HepG2 (cell line): Measurements from ENCODE around the gene GRM1. TPM values are rescaled to one million over a fixed set of nuclear protein-coding genes. Genes with fewer than 3 reads are reported as not detected.

Source experiments
- AHR ChIP-seq: IDR thresholded peaks from 2 replicates; pipeline ENCODE4 v1.6.1; 2018; ENCODE audit warnings: missing genetic modification reagents, missing compliant biosample characterization
- EED ChIP-seq: sonication (generic); formaldehyde crosslinking; IDR thresholded peaks from 2 replicates; pipeline ENCODE4 v1.5.0; 2020; ENCODE audit warnings: mild to moderate bottlenecking, missing genetic modification reagents
- MIER2 ChIP-seq: IDR thresholded peaks from 2 replicates; pipeline ENCODE4 v1.6.1; 2016; ENCODE audit warnings: missing biosample characterization, missing genetic modification reagents
- NFATC3 ChIP-seq: sonication (generic); formaldehyde crosslinking; IDR thresholded peaks from 2 replicates; pipeline ENCODE4 v1.5.1; 2020; ENCODE audit warnings: mild to moderate bottlenecking, missing genetic modification reagents
- NFYC ChIP-seq: IDR thresholded peaks from 2 replicates; pipeline ENCODE4 v1.6.1; 2016; ENCODE audit warnings: missing genetic modification reagents, missing compliant biosample characterization
- PHF20 ChIP-seq: sonication (generic); formaldehyde crosslinking; IDR thresholded peaks from 2 replicates; pipeline ENCODE4 v1.5.0; 2020; ENCODE audit warnings: mild to moderate bottlenecking, missing genetic modification reagents
- RXRB ChIP-seq: IDR thresholded peaks from 2 replicates; pipeline ENCODE4 v1.6.1; 2016; ENCODE audit warnings: borderline replicate concordance, missing genetic modification reagents, missing compliant biosample characterization
- SRSF9 ChIP-seq: fragments of 200-400 bp; formaldehyde crosslinking; IDR thresholded peaks from 2 replicates; pipeline ENCODE4 v1.6.1; 2018; ENCODE audit warnings: borderline replicate concordance, mild to moderate bottlenecking, low read depth, low read length; ENCODE audit not compliant: insufficient read depth, poor library complexity, severe bottlenecking
- TSC22D2 ChIP-seq: sonication (generic); formaldehyde crosslinking; IDR thresholded peaks from 2 replicates; pipeline ENCODE4 v1.5.1; 2020; ENCODE audit warnings: missing genetic modification reagents, mild to moderate bottlenecking, borderline replicate concordance
- ZBTB25 ChIP-seq: IDR thresholded peaks from 2 replicates; pipeline ENCODE4 v1.6.1; 2018; ENCODE audit warnings: missing genetic modification reagents
- ZFP62 ChIP-seq: sonication (generic); formaldehyde crosslinking; IDR thresholded peaks from 2 replicates; pipeline ENCODE4 v1.4.0; 2020; ENCODE audit warnings: missing genetic modification reagents
- ZNF160 ChIP-seq: sonication (generic); formaldehyde crosslinking; IDR thresholded peaks from 2 replicates; pipeline ENCODE4 v1.8.0; 2022; ENCODE audit warnings: mild to moderate bottlenecking, inconsistent platforms, missing genetic modification reagents
- ZNF619 ChIP-seq: sonication (generic); formaldehyde crosslinking; IDR thresholded peaks from 2 replicates; pipeline ENCODE4 v1.4.0; 2020; ENCODE audit warnings: mild to moderate bottlenecking, missing genetic modification reagents
- ZNF644 ChIP-seq: IDR thresholded peaks from 2 replicates; pipeline ENCODE4 v1.6.1; 2016; ENCODE audit warnings: low read depth
- ZSCAN30 ChIP-seq: sonication (generic); formaldehyde crosslinking; IDR thresholded peaks from 2 replicates; pipeline ENCODE4 v1.5.0; 2020; ENCODE audit warnings: mild to moderate bottlenecking, missing genetic modification reagents
- ZSCAN9 ChIP-seq: IDR thresholded peaks from 2 replicates; pipeline ENCODE4 v1.6.1; 2016; ENCODE audit warnings: borderline replicate concordance
- polyA plus RNA-seq, 8 experiments: library from polyadenylated mRNA; depleted of rRNA in 3 of 8; stranded (reverse) in 7 of 8; unstranded in 1 of 8; fragments of >200 nt; fragmentation: Illumina TruSeq in 4 of 8; extraction: Trizol in 4 of 8; gene quantifications; 2 replicates each; pipeline versions ENCODE4 v1.2.1 to v1.2.3, GENCODE V29; 2011 to 2016; ENCODE audit warnings: low read depth in 4 of 8, missing spikeins in 1 of 8, mixed read lengths in 1 of 8; ENCODE audit not compliant: insufficient read depth in 1 of 8
- total RNA-seq, 5 experiments: library from RNA; depleted of rRNA; stranded (reverse); fragments of >200 nt; fragmentation: Illumina TruSeq; extraction: Trizol; gene quantifications; 2 replicates each; pipeline ENCODE4 v1.2.3, GENCODE V29; 2016; ENCODE audit warnings: low read depth in 1 of 5
- TF ChIP-seq, protein P1 (sequence below): sonication (generic); formaldehyde crosslinking; conservative IDR thresholded peaks from 2 replicates; pipeline ENCODE4 v1.4.0; 2020; ENCODE audit warnings: missing genetic modification reagents
- TF ChIP-seq, protein P2 (sequence below): sonication (generic); formaldehyde crosslinking; IDR thresholded peaks from 2 replicates; pipeline ENCODE4 v1.8.1; 2023; ENCODE audit warnings: mild to moderate bottlenecking, missing genetic modification reagents
- TF ChIP-seq, protein P3 (sequence below): sonication (generic); formaldehyde crosslinking; IDR thresholded peaks from 2 replicates; pipeline ENCODE4 v1.5.0; 2020; ENCODE audit warnings: mild to moderate bottlenecking, missing genetic modification reagents
- TF ChIP-seq, protein P4 (sequence below): sonication (generic); formaldehyde crosslinking; IDR thresholded peaks from 2 replicates; pipeline ENCODE4 v1.4.0; 2020; ENCODE audit warnings: missing genetic modification reagents, borderline replicate concordance

GRM1 gene
- total and polyA plus RNA-seq, 2 of the 13 experiments (the other 11 are each of a cell fraction or from before 2014, with no cell fraction given): 0.09 TPM; not detected in 1

GRCh38 chr6:146028252-146028795 is 538 bp upstream of the GRM1 start (continued):
- peak; percentile 4; the same call in 1 of the 2 replicates for TF ChIP-seq NFYC (CRISPR knock-in tag)
- TF ChIP-seq MIER2: peak; percentile 99
- TF ChIP-seq SRSF9: no peak
- TF ChIP-seq, protein P1, sequence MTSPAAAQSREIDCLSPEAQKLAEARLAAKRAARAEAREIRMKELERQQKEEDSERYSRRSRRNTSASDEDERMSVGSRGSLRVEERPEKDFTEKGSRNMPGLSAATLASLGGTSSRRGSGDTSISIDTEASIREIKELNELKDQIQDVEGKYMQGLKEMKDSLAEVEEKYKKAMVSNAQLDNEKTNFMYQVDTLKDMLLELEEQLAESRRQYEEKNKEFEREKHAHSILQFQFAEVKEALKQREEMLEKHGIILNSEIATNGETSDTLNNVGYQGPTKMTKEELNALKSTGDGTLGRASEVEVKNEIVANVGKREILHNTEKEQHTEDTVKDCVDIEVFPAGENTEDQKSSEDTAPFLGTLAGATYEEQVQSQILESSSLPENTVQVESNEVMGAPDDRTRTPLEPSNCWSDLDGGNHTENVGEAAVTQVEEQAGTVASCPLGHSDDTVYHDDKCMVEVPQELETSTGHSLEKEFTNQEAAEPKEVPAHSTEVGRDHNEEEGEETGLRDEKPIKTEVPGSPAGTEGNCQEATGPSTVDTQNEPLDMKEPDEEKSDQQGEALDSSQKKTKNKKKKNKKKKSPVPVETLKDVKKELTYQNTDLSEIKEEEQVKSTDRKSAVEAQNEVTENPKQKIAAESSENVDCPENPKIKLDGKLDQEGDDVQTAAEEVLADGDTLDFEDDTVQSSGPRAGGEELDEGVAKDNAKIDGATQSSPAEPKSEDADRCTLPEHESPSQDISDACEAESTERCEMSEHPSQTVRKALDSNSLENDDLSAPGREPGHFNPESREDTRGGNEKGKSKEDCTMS (CRISPR knock-in tag): peak; percentile 89; the same call in 1 of the 2 replicates
- TF ChIP-seq ZSCAN9 (CRISPR knock-in tag): peak; percentile 99
- TF ChIP-seq NFATC3: no peak
- TF ChIP-seq RXRB: peak; percentile 68; the same call in 1 of the 2 replicates
- TF ChIP-seq AHR (CRISPR knock-in tag): peak; percentile 83; the same call in 1 of the 2 replicates
- no peak; the same call in none of the 2 replicates for TF ChIP-seq EED (CRISPR knock-in tag)
- TF ChIP-seq ZNF619: no peak
- peak; percentile 99 for TF ChIP-seq TSC22D2 (CRISPR knock-in tag)
- TF ChIP-seq, protein P2, sequence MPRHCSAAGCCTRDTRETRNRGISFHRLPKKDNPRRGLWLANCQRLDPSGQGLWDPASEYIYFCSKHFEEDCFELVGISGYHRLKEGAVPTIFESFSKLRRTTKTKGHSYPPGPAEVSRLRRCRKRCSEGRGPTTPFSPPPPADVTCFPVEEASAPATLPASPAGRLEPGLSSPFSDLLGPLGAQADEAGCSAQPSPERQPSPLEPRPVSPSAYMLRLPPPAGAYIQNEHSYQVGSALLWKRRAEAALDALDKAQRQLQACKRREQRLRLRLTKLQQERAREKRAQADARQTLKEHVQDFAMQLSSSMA (CRISPR knock-in tag): peak; percentile 74; the same call in 1 of the 2 replicates
- TF ChIP-seq ZNF160 (CRISPR knock-in tag): peak; percentile 93
- TF ChIP-seq ZBTB25 (CRISPR knock-in tag): peak; percentile 94
- TF ChIP-seq ZSCAN30 (CRISPR knock-in tag): no peak
- TF ChIP-seq PHF20: peak; percentile 37; the same call in 1 of the 2 replicates
- TF ChIP-seq ZFP62 (CRISPR knock-in tag): no peak
- TF ChIP-seq ZNF644 (CRISPR knock-in tag): no peak
- TF ChIP-seq, protein P3, sequence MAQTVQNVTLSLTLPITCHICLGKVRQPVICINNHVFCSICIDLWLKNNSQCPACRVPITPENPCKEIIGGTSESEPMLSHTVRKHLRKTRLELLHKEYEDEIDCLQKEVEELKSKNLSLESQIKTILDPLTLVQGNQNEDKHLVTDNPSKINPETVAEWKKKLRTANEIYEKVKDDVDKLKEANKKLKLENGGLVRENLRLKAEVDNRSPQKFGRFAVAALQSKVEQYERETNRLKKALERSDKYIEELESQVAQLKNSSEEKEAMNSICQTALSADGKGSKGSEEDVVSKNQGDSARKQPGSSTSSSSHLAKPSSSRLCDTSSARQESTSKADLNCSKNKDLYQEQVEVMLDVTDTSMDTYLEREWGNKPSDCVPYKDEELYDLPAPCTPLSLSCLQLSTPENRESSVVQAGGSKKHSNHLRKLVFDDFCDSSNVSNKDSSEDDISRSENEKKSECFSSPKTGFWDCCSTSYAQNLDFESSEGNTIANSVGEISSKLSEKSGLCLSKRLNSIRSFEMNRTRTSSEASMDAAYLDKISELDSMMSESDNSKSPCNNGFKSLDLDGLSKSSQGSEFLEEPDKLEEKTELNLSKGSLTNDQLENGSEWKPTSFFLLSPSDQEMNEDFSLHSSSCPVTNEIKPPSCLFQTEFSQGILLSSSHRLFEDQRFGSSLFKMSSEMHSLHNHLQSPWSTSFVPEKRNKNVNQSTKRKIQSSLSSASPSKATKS (CRISPR knock-in tag): no peak
- TF ChIP-seq, protein P4, sequence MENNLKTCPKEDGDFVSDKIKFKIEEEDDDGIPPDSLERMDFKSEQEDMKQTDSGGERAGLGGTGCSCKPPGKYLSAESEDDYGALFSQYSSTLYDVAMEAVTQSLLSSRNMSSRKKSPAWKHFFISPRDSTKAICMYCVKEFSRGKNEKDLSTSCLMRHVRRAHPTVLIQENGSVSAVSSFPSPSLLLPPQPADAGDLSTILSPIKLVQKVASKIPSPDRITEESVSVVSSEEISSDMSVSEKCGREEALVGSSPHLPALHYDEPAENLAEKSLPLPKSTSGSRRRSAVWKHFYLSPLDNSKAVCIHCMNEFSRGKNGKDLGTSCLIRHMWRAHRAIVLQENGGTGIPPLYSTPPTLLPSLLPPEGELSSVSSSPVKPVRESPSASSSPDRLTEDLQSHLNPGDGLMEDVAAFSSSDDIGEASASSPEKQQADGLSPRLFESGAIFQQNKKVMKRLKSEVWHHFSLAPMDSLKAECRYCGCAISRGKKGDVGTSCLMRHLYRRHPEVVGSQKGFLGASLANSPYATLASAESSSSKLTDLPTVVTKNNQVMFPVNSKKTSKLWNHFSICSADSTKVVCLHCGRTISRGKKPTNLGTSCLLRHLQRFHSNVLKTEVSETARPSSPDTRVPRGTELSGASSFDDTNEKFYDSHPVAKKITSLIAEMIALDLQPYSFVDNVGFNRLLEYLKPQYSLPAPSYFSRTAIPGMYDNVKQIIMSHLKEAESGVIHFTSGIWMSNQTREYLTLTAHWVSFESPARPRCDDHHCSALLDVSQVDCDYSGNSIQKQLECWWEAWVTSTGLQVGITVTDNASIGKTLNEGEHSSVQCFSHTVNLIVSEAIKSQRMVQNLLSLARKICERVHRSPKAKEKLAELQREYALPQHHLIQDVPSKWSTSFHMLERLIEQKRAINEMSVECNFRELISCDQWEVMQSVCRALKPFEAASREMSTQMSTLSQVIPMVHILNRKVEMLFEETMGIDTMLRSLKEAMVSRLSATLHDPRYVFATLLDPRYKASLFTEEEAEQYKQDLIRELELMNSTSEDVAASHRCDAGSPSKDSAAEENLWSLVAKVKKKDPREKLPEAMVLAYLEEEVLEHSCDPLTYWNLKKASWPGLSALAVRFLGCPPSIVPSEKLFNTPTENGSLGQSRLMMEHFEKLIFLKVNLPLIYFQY: peak; percentile 89
